Measurements from ENCODE around the gene HSD11B2. TPM values are rescaled to one million over a fixed set of nuclear protein-coding genes. Genes with fewer than 3 reads are reported as not detected.

HSD11B2 gene
- total RNA-seq, 1 experiment from 2014 or later = 33.4 TPM

GRCh38 chr16:67428146-67428731 is 2.7 kb upstream of the HSD11B2 start:
- peak; percentile 53; the same call in 1 of the 2 replicates for TF ChIP-seq GABPB1 (CRISPR knock-in tag; IDR thresholded peaks at IDR 0.05)
- TF ChIP-seq, protein P1, sequence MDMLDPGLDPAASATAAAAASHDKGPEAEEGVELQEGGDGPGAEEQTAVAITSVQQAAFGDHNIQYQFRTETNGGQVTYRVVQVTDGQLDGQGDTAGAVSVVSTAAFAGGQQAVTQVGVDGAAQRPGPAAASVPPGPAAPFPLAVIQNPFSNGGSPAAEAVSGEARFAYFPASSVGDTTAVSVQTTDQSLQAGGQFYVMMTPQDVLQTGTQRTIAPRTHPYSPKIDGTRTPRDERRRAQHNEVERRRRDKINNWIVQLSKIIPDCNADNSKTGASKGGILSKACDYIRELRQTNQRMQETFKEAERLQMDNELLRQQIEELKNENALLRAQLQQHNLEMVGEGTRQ (CRISPR knock-in tag; IDR thresholded peaks at IDR 0.05) = no peak
- TF ChIP-seq, protein P2, sequence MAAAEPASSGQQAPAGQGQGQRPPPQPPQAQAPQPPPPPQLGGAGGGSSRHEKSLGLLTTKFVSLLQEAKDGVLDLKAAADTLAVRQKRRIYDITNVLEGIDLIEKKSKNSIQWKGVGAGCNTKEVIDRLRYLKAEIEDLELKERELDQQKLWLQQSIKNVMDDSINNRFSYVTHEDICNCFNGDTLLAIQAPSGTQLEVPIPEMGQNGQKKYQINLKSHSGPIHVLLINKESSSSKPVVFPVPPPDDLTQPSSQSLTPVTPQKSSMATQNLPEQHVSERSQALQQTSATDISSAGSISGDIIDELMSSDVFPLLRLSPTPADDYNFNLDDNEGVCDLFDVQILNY (CRISPR knock-in tag; IDR thresholded peaks at IDR 0.05) = 0 out of 2 replicates have a peak, but pooled peaks have one; percentile 41
- no peak for TF ChIP-seq HMGA2 (CRISPR knock-in tag; IDR thresholded peaks at IDR 0.05)
- no peak for TF ChIP-seq TEAD4 (CRISPR knock-in tag; IDR thresholded peaks at IDR 0.05)
- peak; percentile 80 for TF ChIP-seq CTCF (IDR thresholded peaks at IDR 0.05)
- no peak for TF ChIP-seq MXD4 (CRISPR knock-in tag; IDR thresholded peaks at IDR 0.05; ENCODE audit: borderline replicate concordance)
- TF ChIP-seq ZNF423 (CRISPR knock-in tag; IDR thresholded peaks at IDR 0.05) = no peak
- TF ChIP-seq AFF4 (CRISPR knock-in tag; IDR thresholded peaks at IDR 0.05; ENCODE audit: borderline replicate concordance) = no peak
- no peak for TF ChIP-seq NR1H2 (CRISPR knock-in tag; IDR thresholded peaks at IDR 0.05)
- TF ChIP-seq, protein P3, sequence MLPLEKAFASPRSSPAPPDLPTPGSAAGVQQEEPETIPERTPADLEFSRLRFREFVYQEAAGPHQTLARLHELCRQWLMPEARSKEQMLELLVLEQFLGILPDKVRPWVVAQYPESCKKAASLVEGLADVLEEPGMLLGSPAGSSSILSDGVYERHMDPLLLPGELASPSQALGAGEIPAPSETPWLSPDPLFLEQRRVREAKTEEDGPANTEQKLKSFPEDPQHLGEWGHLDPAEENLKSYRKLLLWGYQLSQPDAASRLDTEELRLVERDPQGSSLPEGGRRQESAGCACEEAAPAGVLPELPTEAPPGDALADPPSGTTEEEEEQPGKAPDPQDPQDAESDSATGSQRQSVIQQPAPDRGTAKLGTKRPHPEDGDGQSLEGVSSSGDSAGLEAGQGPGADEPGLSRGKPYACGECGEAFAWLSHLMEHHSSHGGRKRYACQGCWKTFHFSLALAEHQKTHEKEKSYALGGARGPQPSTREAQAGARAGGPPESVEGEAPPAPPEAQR (CRISPR knock-in tag; IDR thresholded peaks at IDR 0.05) = no peak
- TF ChIP-seq, protein P4, sequence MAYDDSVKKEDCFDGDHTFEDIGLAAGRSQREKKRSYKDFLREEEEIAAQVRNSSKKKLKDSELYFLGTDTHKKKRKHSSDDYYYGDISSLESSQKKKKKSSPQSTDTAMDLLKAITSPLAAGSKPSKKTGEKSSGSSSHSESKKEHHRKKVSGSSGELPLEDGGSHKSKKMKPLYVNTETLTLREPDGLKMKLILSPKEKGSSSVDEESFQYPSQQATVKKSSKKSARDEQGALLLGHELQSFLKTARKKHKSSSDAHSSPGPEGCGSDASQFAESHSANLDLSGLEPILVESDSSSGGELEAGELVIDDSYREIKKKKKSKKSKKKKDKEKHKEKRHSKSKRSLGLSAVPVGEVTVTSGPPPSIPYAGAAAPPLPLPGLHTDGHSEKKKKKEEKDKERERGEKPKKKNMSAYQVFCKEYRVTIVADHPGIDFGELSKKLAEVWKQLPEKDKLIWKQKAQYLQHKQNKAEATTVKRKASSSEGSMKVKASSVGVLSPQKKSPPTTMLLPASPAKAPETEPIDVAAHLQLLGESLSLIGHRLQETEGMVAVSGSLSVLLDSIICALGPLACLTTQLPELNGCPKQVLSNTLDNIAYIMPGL (CRISPR knock-in tag; IDR thresholded peaks at IDR 0.05) = 0 out of 2 replicates have a peak, but pooled peaks have one; percentile 54
- no peak for TF ChIP-seq JUN (CRISPR knock-in tag; IDR thresholded peaks at IDR 0.05)
- TF ChIP-seq, protein P5, sequence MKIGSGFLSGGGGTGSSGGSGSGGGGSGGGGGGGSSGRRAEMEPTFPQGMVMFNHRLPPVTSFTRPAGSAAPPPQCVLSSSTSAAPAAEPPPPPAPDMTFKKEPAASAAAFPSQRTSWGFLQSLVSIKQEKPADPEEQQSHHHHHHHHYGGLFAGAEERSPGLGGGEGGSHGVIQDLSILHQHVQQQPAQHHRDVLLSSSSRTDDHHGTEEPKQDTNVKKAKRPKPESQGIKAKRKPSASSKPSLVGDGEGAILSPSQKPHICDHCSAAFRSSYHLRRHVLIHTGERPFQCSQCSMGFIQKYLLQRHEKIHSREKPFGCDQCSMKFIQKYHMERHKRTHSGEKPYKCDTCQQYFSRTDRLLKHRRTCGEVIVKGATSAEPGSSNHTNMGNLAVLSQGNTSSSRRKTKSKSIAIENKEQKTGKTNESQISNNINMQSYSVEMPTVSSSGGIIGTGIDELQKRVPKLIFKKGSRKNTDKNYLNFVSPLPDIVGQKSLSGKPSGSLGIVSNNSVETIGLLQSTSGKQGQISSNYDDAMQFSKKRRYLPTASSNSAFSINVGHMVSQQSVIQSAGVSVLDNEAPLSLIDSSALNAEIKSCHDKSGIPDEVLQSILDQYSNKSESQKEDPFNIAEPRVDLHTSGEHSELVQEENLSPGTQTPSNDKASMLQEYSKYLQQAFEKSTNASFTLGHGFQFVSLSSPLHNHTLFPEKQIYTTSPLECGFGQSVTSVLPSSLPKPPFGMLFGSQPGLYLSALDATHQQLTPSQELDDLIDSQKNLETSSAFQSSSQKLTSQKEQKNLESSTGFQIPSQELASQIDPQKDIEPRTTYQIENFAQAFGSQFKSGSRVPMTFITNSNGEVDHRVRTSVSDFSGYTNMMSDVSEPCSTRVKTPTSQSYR (CRISPR knock-in tag; IDR thresholded peaks at IDR 0.05) = no peak
- no peak for TF ChIP-seq PRDM15 (CRISPR knock-in tag; IDR thresholded peaks at IDR 0.05)
- DNase-seq (ENCODE audit: low spot score) = peak; percentile 91
- POLR2A ChIA-PET = interaction anchor here (0.5 to 1.2 kb wide), 4 partner anchors 12 to 258 kb away, joined by 3 to 7 read pairs (median 4); partner anchors contain the start of genes NOL3 and ZDHHC1
- H3K36me3 Mint-ChIP-seq = no peaks in the 10 kb centered on the region
- no peaks in the 10 kb centered on the region for H3K9me3 Mint-ChIP-seq
- CTCF ChIA-PET = interaction anchor here (0.6 to 10.4 kb wide), 47 partner anchors 8 to 500 kb away, joined by 3 to 234 read pairs (median 5); partner anchors contain the start of genes ATP6V0D1, CES3, ELMO3 and LRRC36
- H3K4me3 Mint-ChIP-seq = no peak overlapping the region
- H3K4me1 Mint-ChIP-seq = peaks cover 77% of the 10 kb centered on the region
- peaks cover 12% of the 10 kb centered on the region for H3K27me3 Mint-ChIP-seq (ENCODE audit: low read depth)
- H3K27ac Mint-ChIP-seq = no peak overlapping the region
- ATAC-seq = peak; percentile 67
